NCI-H774 (cell line): Measurements from ENCODE around the gene PPP1R9B.
A peak's percentile ranks its signal among the peaks of the same experiment; 100 is the strongest.

Source experiments
- DNase-seq: peaks from one replicate; lab custom pipeline; 2025; lab: John Stamatoyannopoulos, UW

Gene PPP1R9B

DNA sequence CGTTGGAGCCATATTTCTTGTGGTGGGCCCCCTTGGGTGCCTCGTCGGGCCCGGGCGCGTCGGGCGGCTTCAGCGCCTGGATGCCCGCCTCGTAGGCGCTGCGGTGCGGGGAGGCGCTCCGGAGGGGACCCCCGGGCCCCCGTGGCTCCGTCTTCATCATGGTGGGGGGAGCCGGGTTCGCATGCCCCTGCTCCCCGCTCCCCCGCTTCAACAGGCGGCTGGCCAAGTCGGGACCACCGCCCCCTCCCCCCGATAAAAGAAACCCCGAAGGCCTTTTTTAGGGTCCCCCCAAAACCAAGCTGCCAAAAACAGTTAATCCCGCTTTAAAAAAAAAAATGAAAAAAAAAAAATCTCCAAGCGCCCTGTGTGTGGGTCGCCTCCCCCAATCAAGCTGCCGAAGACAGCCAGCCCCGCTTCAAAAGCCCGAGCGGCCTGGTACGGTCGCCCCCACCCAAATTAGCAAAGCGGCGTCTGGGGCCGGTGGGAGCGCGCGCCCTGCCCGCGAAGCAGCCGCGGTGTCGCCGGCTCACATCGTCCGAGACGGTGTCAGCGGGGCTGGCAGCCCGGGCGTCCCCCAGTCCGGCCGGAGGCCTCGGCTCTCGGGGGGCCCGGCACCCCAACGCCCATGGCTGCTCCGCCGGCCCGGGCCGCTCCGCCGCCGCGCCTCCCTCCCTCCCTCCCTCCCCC, at the start of gene PPP1R9B:
Gene PPP1R9B, minus strand, starts transcription at position 324 of the 687 bp plus-strand sequence. Its CDS starts 164 bp downstream, at position 160.
- no peak for DNase-seq

GRCh38 chr17:50199803-50200456, 49.5 kb upstream of the PPP1R9B start:
- peak; percentile 92 for DNase-seq

DNA sequence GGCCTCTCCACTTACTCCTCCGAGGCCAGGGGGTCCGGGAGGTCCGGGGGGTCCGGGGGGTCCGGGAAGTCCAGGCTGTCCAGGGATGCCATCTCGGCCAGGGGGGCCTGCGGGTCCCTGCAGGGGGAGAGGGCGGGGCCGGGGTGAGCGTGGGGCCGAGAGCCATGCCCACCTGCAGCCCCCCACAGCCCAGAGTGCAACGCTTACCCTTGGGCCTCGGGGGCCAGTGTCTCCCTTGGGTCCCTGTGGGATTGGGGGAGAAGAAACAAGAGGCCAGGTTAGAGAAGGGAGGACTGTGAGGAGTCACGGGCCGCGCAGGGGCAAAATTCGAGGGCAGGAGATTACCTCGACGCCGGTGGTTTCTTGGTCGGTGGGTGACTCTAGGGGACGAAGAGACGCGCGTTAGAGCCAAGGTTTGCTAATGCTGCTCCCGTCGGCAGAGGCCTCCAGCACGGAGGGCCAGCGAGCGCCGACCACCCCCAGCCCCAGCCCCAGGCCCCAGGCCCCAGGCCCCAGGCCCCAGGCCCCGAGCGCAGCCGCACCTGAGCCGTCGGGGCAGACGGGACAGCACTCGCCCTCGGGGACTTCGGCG, 48.8 kb upstream of the PPP1R9B start:
- no peak for DNase-seq

GRCh38 chr17:50198026-50198669, 47.7 kb upstream of the PPP1R9B start:
- no peak for DNase-seq

GRCh38 chr17:50196826-50197225, 46.3 kb upstream of the PPP1R9B start:
- no peak for DNase-seq

DNA sequence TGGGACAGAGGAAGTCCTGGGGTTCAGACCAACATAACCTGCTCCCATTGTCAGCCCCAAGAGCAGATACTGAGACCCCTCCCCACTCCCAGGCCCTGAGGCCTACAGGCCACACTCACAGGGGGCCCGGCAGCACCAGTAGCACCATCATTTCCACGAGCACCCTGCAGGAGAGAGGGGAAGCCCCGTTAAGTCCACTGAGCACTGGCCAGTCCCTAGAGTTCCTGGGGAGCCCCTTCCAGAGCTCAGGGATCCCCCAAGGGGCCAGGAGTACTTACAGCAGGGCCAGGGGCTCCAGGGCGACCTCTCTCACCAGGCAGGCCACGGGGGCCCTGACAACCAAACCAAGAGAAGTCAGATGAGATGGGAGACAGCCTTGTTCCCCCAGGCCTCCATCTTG, 45.6 kb upstream of the PPP1R9B start:
- no peak for DNase-seq

GRCh38 chr17:50194934-50195865, 44.7 kb upstream of the PPP1R9B start:
- DNase-seq, result no peak

- no peak for DNase-seq
Observed at GRCh38 chr17:50194140-50194933, 43.9 kb upstream of the PPP1R9B start.

- no peak for DNase-seq
Observed at GRCh38 chr17:50192618-50193291, 42.3 kb upstream of the PPP1R9B start.

GRCh38 chr17:50192144-50192617, 41.7 kb upstream of the PPP1R9B start:
- no peak for DNase-seq

DNA sequence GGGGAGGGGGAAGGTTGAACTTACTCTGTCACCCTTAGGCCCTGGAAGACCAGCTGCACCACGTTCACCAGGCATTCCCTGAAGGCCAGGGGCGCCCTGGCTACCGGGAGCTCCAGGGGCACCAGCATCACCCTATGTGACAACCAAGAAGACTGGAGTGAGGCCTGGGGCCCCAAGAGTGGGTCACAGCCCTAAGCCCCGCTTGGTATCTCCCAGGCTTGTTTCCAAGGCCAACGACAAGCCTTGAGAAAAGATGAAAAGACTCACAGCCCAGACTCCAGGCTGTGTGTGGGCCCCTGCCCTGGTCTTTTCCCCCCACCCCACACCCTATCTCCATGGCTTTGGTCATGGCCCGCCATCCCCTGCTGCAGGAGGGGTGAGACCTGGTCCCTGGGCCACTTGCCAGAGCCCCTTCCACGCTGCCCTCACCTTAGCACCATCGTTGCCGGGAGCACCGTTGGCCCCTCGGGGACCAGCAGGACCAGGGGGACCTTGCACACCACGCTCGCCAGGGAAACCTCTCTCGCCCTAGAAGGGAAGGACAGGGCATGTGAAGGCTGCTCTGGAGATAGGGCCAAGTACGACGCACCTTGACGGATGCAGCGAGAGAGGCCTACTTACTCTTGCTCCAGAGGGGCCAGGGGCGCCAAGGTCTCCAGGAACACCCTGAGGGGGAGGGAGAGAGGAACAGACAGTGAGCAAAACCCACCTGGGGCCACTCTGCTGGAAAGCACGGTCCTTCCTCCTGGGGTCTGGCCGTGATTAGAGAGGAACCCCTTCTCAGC, 41.1 kb upstream of the PPP1R9B start:
- DNase-seq, result no peak

DNA sequence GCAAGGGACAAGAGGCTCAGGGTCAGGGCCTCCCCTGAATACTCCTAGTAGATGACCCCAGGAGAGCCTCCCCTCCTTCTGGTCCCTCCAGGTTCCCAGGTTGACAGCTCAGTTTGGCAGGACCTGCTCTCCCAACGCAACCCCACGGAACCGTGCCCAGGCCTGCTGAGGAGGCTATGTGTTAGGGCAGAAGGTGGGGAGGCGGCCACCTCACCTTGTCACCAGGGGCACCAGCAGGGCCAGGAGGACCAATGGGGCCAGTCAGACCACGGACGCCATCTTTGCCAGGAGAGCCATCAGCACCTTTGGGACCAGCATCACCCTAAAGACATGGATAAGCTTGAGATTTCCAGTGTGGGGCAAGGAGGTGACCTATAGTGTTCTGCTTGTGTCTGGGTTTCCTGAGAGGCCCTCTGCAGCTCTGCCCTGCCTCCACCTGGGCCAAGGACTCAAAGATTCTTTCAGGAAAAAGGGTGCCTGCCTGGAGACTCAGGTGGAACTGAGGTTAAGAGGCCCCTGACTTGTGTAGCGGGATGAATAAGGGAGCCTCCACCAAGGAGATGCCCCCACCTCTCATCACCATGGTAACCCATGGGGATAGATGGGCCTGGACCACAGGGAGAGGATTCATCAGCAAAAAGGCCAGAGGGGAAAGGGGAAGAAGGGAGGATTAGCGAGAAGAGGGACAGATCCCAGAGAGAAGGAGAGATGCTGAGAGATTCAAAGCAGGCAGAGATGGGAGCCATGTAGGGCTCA, 40.3 kb upstream of the PPP1R9B start:
- no peak for DNase-seq

GRCh38 chr17:50190293-50190602, 39.8 kb upstream of the PPP1R9B start:
- no peak for DNase-seq

GRCh38 chr17:50189550-50190292, 39.2 kb upstream of the PPP1R9B start:
- DNase-seq, result no peak

GRCh38 chr17:50188921-50189549, 38.6 kb upstream of the PPP1R9B start:
- DNase-seq, result no peak

DNA sequence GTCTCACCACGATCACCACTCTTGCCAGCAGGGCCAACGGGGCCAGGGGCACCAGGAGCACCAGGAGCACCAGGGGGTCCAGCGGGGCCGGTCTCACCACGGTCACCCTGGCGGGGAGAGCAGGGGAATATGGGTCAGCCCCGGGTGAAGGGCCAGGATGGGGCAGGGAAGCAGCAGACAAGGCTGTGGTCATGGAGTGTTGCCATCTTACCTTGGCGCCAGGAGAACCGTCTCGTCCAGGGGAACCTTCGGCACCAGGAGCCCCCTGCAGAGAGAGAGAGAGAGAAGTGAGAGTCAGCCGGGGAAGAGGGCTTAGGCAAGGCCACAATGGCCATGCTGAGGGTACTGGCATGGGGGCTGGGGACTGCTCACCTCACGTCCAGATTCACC, 38.0 kb upstream of the PPP1R9B start:
- no peak for DNase-seq

DNA sequence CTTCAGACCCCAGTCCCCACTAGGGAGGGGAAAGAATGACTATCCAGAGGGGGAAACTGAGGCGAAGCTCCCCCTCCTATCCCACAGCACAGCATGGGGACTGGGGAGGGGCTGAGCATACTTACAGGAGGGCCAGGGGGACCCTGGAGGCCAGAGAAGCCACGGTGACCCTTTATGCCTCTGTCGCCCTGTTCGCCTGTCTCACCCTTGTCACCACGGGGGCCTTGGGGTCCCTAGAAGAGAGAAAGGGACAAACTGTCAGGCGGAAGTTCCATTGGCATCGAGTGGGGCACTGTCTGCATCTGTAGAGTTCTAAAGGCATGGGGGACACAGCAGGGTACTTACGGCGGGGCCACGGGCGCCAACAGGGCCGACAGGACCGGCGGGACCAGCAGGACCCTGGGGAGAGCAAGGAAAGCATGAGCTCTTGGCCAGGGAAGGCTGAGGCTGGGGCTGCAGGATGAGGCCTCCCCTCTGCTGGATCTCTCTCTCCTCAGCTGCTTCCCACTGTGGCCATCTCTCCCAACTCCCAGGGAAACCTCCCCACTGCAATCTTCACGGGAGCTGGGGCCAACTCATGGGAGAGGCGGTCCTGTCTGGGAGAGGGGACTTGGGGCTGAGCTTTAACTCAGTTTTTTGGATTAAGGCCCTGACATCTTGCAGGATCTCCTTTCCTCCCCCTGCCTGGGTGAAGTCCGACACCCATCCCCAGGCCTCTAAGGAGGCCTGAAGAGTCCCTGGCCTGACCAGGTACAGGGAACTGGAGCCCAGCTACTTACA, 37.5 kb upstream of the PPP1R9B start:
- DNase-seq, result no peak
